ENCODE results near the gene OMP.

OMP gene
- long read RNA-seq = 0 reads

GRCh38 chr11:77102246-77103210 is at the start of gene OMP:
OMP (plus strand) TSS chr11:77102840; CDS start chr11:77102840, 0 bp downstream.
- Histone ChIP-seq H3K27ac (replicated peaks) (no peak within 1 kb of the TSS), H3K27me3 (ENCODE audit: insufficient read depth, poor library complexity, severe bottlenecking) (no peaks in the 10 kb centered on the region), H3K4me3 (replicated peaks; ENCODE audit: insufficient read depth, low read length) (no peak within 1 kb of the TSS)
- TF ChIP-seq CTCF (IDR thresholded peaks at IDR 0.05; ENCODE audit: insufficient read depth, low read length) (no peak), SPI1 (IDR thresholded peaks at IDR 0.05; ENCODE audit: borderline replicate concordance, low read depth) (no peak), POLR2AphosphoS5 (IDR thresholded peaks at IDR 0.05; ENCODE audit: low read depth) (no peak), REST (IDR thresholded peaks at IDR 0.05; ENCODE audit: insufficient replicate concordance, low read depth) (no peak), GABPA (IDR thresholded peaks at IDR 0.05; ENCODE audit: low read depth) (no peak)
- no peak for DNase-seq (ENCODE audit: low read depth in 1 of 2, low spot score in 1 of 2)

- H3K4me3 ChIP-seq (replicated peaks; ENCODE audit: insufficient read depth, low read length) = no peak overlapping the region
- no peak for TF ChIP-seq REST (IDR thresholded peaks at IDR 0.05; ENCODE audit: insufficient replicate concordance, low read depth)
- no peak for TF ChIP-seq GABPA (IDR thresholded peaks at IDR 0.05; ENCODE audit: low read depth)
- TF ChIP-seq CTCF (IDR thresholded peaks at IDR 0.05; ENCODE audit: insufficient read depth, low read length) = no peak
- no peak for TF ChIP-seq POLR2AphosphoS5 (IDR thresholded peaks at IDR 0.05; ENCODE audit: low read depth)
- no peak for TF ChIP-seq SPI1 (IDR thresholded peaks at IDR 0.05; ENCODE audit: borderline replicate concordance, low read depth)
- H3K27ac ChIP-seq (replicated peaks) = no peak overlapping the region
- DNase-seq (ENCODE audit: low read depth in 1 of 2, low spot score in 1 of 2) = no peak
- H3K27me3 ChIP-seq (ENCODE audit: insufficient read depth, poor library complexity, severe bottlenecking) = no peaks in the 10 kb centered on the region
Observed at GRCh38 chr11:77053217-77054015, 49.2 kb upstream of the OMP start.

GRCh38 chr11:77054084-77054483 is 48.6 kb upstream of the OMP start:
- no peak for DNase-seq (ENCODE audit: low read depth in 1 of 2, low spot score in 1 of 2)
- H3K27me3 ChIP-seq (ENCODE audit: insufficient read depth, poor library complexity, severe bottlenecking) = no peaks in the 10 kb centered on the region
- TF ChIP-seq POLR2AphosphoS5 (IDR thresholded peaks at IDR 0.05; ENCODE audit: low read depth) = no peak
- H3K4me3 ChIP-seq (replicated peaks; ENCODE audit: insufficient read depth, low read length) = no peak overlapping the region
- no peak overlapping the region for H3K27ac ChIP-seq (replicated peaks)

GRCh38 chr11:77055101-77055561 is 47.5 kb upstream of the OMP start:
- H3K27me3 ChIP-seq (ENCODE audit: insufficient read depth, poor library complexity, severe bottlenecking) = no peaks in the 10 kb centered on the region
- TF ChIP-seq POLR2AphosphoS5 (IDR thresholded peaks at IDR 0.05; ENCODE audit: low read depth) = no peak
- no peak for TF ChIP-seq CTCF (IDR thresholded peaks at IDR 0.05; ENCODE audit: insufficient read depth, low read length)
- TF ChIP-seq REST (IDR thresholded peaks at IDR 0.05; ENCODE audit: insufficient replicate concordance, low read depth) = no peak
- DNase-seq (ENCODE audit: low read depth in 1 of 2, low spot score in 1 of 2) = no peak
- H3K27ac ChIP-seq (replicated peaks) = no peak overlapping the region
- no peak overlapping the region for H3K4me3 ChIP-seq (replicated peaks; ENCODE audit: insufficient read depth, low read length)

All from HL-60 (cell line).